H1 (cell line): Measurements from ENCODE around the gene GULP1. TPM values are rescaled to one million over a fixed set of nuclear protein-coding genes. Genes with fewer than 3 reads are reported as not detected.

Source experiments
- CTCF ChIA-PET: fragments of 300-600 bp; sonication (Branson Sonifier 250); formaldehyde crosslinking; loops from one replicate; lab custom pipeline; 2021; ENCODE audit not compliant: partially characterized antibody; lab: Charles Lee
- POLR2A ChIA-PET: fragments of 300-600 bp; sonication (Branson Sonifier 250); formaldehyde crosslinking; loops from one replicate; lab custom pipeline; 2021; ENCODE audit warnings: inconsistent platforms; ENCODE audit not compliant: partially characterized antibody; lab: Charles Lee
- DNase-seq, 2 experiments: peaks; one replicate each; pipeline versions ENCODE4 v3.0.0 to v3.0.0-alpha.2; 2010 to 2022; ENCODE audit warnings: low spot score in 2 of 2, low read depth in 1 of 2, mixed read lengths in 1 of 2
- FAIRE-seq: peaks from 2 replicates; lab custom pipeline; 2011; peaks lifted over from hg19 to GRCh38; lab: Jason Lieb, UNC
- H2AFZ ChIP-seq: 2 replicates; pipeline ENCODE4 v1.8.1; 2012; ENCODE audit warnings: low read length, inconsistent platforms
- H2AK5ac ChIP-seq: 2 replicates; pipeline ENCODE4 v1.6.1; 2013; ENCODE audit warnings: low read depth, low read length
- H2BK120ac ChIP-seq: replicated peaks from 2 replicates; pipeline ENCODE3; 2013; ENCODE audit warnings: low read depth, low read length, inconsistent platforms
- H2BK12ac ChIP-seq: 2 replicates; pipeline ENCODE4 v1.6.1; 2013; ENCODE audit warnings: low read depth, low read length
- H2BK15ac ChIP-seq: 2 replicates; pipeline ENCODE4 v1.6.1; 2013; ENCODE audit warnings: low read length
- H2BK20ac ChIP-seq: 2 replicates; pipeline ENCODE4 v1.6.1; 2013; ENCODE audit warnings: low read length
- H2BK5ac ChIP-seq: 2 replicates; pipeline ENCODE4 v1.6.1; 2013; ENCODE audit warnings: low read depth, low read length
- H3K14ac ChIP-seq: 2 replicates; pipeline ENCODE4 v1.6.1; 2013; ENCODE audit warnings: inconsistent platforms; ENCODE audit not compliant: insufficient read length
- H3K18ac ChIP-seq: 2 replicates; pipeline ENCODE4 v1.6.1; 2013; ENCODE audit warnings: low read length; ENCODE audit errors: extremely low read depth
- H3K23ac ChIP-seq: 2 replicates; pipeline ENCODE4 v1.6.1; 2013; ENCODE audit warnings: inconsistent platforms; ENCODE audit not compliant: insufficient read length
- H3K23me2 ChIP-seq: 2 replicates; pipeline ENCODE4 v1.6.1; 2013; ENCODE audit warnings: low read depth, low read length
- H3K27ac ChIP-seq: 2 replicates; pipeline ENCODE4 v1.6.1; 2011; ENCODE audit warnings: low read depth, low read length, inconsistent platforms
- H3K27me3 ChIP-seq, 4 experiments: replicated peaks in 1 of 4; 1 replicate in 1 of 4; 2 replicates in 3 of 4; pipeline versions ENCODE4 v1.6.1 to v1.8.1; 2011 to 2013; ENCODE audit warnings: low read length in 3 of 4, mild to moderate bottlenecking in 3 of 4, inconsistent platforms in 2 of 4, mixed read lengths in 2 of 4, moderate library complexity in 1 of 4; ENCODE audit not compliant: control insufficient read depth in 3 of 4, insufficient read depth in 3 of 4; ENCODE audit errors: extremely low read depth in 1 of 4
- H3K36me3 ChIP-seq, 4 experiments: 2 replicates each; pipeline versions ENCODE4 v1.6.1 to v1.8.1; 2011 to 2013; ENCODE audit warnings: mild to moderate bottlenecking in 4 of 4, low read length in 3 of 4, moderate library complexity in 2 of 4, control low read depth in 1 of 4, inconsistent platforms in 1 of 4; ENCODE audit not compliant: insufficient read depth in 4 of 4, control insufficient read depth in 2 of 4
- H3K4ac ChIP-seq: replicated peaks from 2 replicates; pipeline ENCODE3; 2013; ENCODE audit warnings: low read length, low read depth, mixed read lengths, inconsistent platforms; ENCODE audit not compliant: insufficient read length
- H3K4me1 ChIP-seq, 4 experiments: replicated peaks in 1 of 4; 1 replicate in 1 of 4; 2 replicates in 3 of 4; pipeline versions ENCODE4 v1.6.1 to v1.8.1; 2011 to 2013; ENCODE audit warnings: low read length in 3 of 4, inconsistent platforms in 2 of 4, mixed read lengths in 1 of 4; ENCODE audit not compliant: insufficient read depth in 4 of 4, control insufficient read depth in 3 of 4
- H3K4me2 ChIP-seq, 2 experiments: 2 replicates each; pipeline versions ENCODE4 v1.6.1 to v1.8.1; 2011 to 2013; ENCODE audit warnings: low read depth in 2 of 2, low read length in 2 of 2, control low read depth in 1 of 2, inconsistent platforms in 1 of 2, mild to moderate bottlenecking in 1 of 2; ENCODE audit not compliant: insufficient read depth in 1 of 2
- H3K4me3 ChIP-seq, 4 experiments: fragments of 200-600, 300-600 bp in 1 of 4; sonication (generic), shearing (Covaris generic), sonication (Bioruptor Twin) in 1 of 4; 2 replicates each; pipeline versions ENCODE4 v1.5.1 to v1.8.1; 2011 to 2016; ENCODE audit warnings: low read length in 4 of 4, low read depth in 3 of 4, control low read depth in 2 of 4, inconsistent platforms in 2 of 4, mild to moderate bottlenecking in 2 of 4, mixed read lengths in 1 of 4, moderate library complexity in 1 of 4; ENCODE audit not compliant: insufficient read depth in 2 of 4; ENCODE audit errors: extremely low read depth in 1 of 4
- H3K56ac ChIP-seq: replicated peaks from 2 replicates; pipeline ENCODE3; 2013; ENCODE audit warnings: low read depth, mild to moderate bottlenecking, mixed read lengths, low read length, inconsistent platforms; ENCODE audit not compliant: insufficient read length
- H3K79me1 ChIP-seq: 2 replicates; pipeline ENCODE4 v1.6.1; 2013; ENCODE audit warnings: low read depth, low read length, control low read depth
- H3K79me2 ChIP-seq, 2 experiments: 2 replicates each; pipeline versions ENCODE4 v1.6.1 to v1.8.1; 2012 to 2013; ENCODE audit warnings: low read length in 2 of 2, mild to moderate bottlenecking in 2 of 2, inconsistent platforms in 1 of 2; ENCODE audit not compliant: insufficient read depth in 2 of 2, control insufficient read depth in 1 of 2
- H3K9ac ChIP-seq, 4 experiments: replicated peaks in 1 of 4; 1 replicate in 1 of 4; 2 replicates in 3 of 4; pipeline versions ENCODE4 v1.6.1 to v1.8.1; 2011 to 2013; ENCODE audit warnings: low read depth in 3 of 4, low read length in 3 of 4, control low read depth in 2 of 4, mild to moderate bottlenecking in 2 of 4, moderate library complexity in 2 of 4, inconsistent platforms in 1 of 4; ENCODE audit errors: extremely low read depth in 1 of 4
- H3K9me3 ChIP-seq, 2 experiments: 2 replicates each; pipeline versions ENCODE4 v1.6.1 to v1.8.1; 2012 to 2013; ENCODE audit warnings: mild to moderate bottlenecking in 2 of 2, moderate library complexity in 2 of 2, control low read depth in 1 of 2, inconsistent platforms in 1 of 2, low read depth in 1 of 2, low read length in 1 of 2, mixed read lengths in 1 of 2; ENCODE audit not compliant: insufficient read depth in 2 of 2
- H4K20me1 ChIP-seq, 2 experiments: replicated peaks in 1 of 2; 2 replicates each; pipeline versions ENCODE3 to v1.8.1; 2011 to 2013; ENCODE audit warnings: inconsistent platforms in 2 of 2, low read length in 2 of 2, mild to moderate bottlenecking in 1 of 2; ENCODE audit not compliant: insufficient read depth in 2 of 2, control insufficient read depth in 1 of 2
- H4K5ac ChIP-seq: 2 replicates; pipeline ENCODE4 v1.6.1; 2013; ENCODE audit warnings: low read length, low read depth, mixed read lengths, inconsistent platforms; ENCODE audit not compliant: insufficient read length
- H4K8ac ChIP-seq: 2 replicates; pipeline ENCODE4 v1.8.0; 2013; ENCODE audit warnings: mild to moderate bottlenecking, moderate library complexity, low read length, inconsistent platforms; ENCODE audit not compliant: insufficient read depth; ENCODE audit errors: extremely low read depth
- H4K91ac ChIP-seq: replicated peaks from 2 replicates; pipeline ENCODE3; 2013; ENCODE audit warnings: low read length, mixed read lengths, inconsistent platforms; ENCODE audit not compliant: insufficient read length
- CEBPB ChIP-seq: IDR thresholded peaks from 2 replicates; pipeline ENCODE4 v1.6.1; 2012; ENCODE audit warnings: low read depth, low read length
- CTBP2 ChIP-seq: IDR thresholded peaks from 2 replicates; pipeline ENCODE4 v1.7.0; 2011; ENCODE audit warnings: borderline replicate concordance, mild to moderate bottlenecking, moderate library complexity, mixed read lengths, low read length; ENCODE audit not compliant: insufficient read depth, insufficient read length
- FOSL1 ChIP-seq: IDR thresholded peaks from 2 replicates; pipeline ENCODE4 v1.6.1; 2011; ENCODE audit warnings: mild to moderate bottlenecking, low read depth, low read length, moderate library complexity; ENCODE audit not compliant: insufficient read depth
- GABPA ChIP-seq: IDR thresholded peaks from 2 replicates; pipeline ENCODE4 v1.6.1; 2011; ENCODE audit warnings: mild to moderate bottlenecking, low read length, moderate library complexity, borderline replicate concordance; ENCODE audit not compliant: insufficient read depth
- JUN ChIP-seq: IDR thresholded peaks from 2 replicates; pipeline ENCODE4 v1.6.1; 2011; ENCODE audit warnings: low read depth, mild to moderate bottlenecking, improper control_type of control experiment, low read length
- KDM4A ChIP-seq: IDR thresholded peaks from one replicate; pipeline ENCODE4 v1.7.1; 2012; ENCODE audit warnings: low read depth, mild to moderate bottlenecking, moderate library complexity, low read length, inconsistent platforms; ENCODE audit not compliant: severe bottlenecking
- RAD21 ChIP-seq, 2 experiments: IDR thresholded peaks in 1 of 2; conservative IDR thresholded peaks in 1 of 2; 2 replicates each; pipeline ENCODE4 v1.6.1; 2011; ENCODE audit warnings: low read depth in 2 of 2, low read length in 2 of 2, improper control_type of control experiment in 1 of 2, inconsistent platforms in 1 of 2, mild to moderate bottlenecking in 1 of 2, moderate library complexity in 1 of 2
- RBBP5 ChIP-seq: IDR thresholded peaks from 2 replicates; pipeline ENCODE4 v1.7.1; 2012; ENCODE audit warnings: low read depth, mild to moderate bottlenecking, inconsistent platforms, low read length, moderate library complexity, borderline replicate concordance
- SAP30 ChIP-seq: fragments of 300-600 bp; sonication (generic); IDR thresholded peaks from 2 replicates; pipeline ENCODE4 v1.7.1; 2012; ENCODE audit warnings: low read length, moderate library complexity, mild to moderate bottlenecking, inconsistent platforms; ENCODE audit not compliant: insufficient read depth, insufficient replicate concordance
- WGBS, 2 experiments: shearing (Covaris generic) in 1 of 2; methylation state at CpG; one replicate each; pipeline versions ENCODE4 v1.1.6 to v1.1.7; 2013 to 2015; ENCODE audit warnings: low lambda C conversion rate in 2 of 2, mixed read lengths in 2 of 2, inconsistent platforms in 1 of 2, low coverage in 1 of 2, missing lambda C conversion rate in 1 of 2; ENCODE audit not compliant: insufficient replicate concordance in 2 of 2, insufficient coverage in 1 of 2, insufficient read length in 1 of 2; ENCODE audit errors: extremely low coverage in 1 of 2, missing lambda C conversion rate in 1 of 2; 5-methylcytosine and 5-hydroxymethylcytosine counted together
- polyA plus RNA-seq, 7 experiments: library from polyadenylated mRNA; depleted of rRNA in 3 of 7; stranded (reverse) in 5 of 7; unstranded in 2 of 7; fragments of >200 nt in 5 of 7; fragments of 200-250 nt in 2 of 7; gene quantifications; 1 replicate in 5 of 7; 2 replicates in 1 of 7; 4 replicates in 1 of 7; pipeline versions ENCODE4 v1.2.1 to v1.2.3, GENCODE V29; 2011 to 2013; ENCODE audit warnings: missing spikeins in 2 of 7, mixed read lengths in 2 of 7
- total RNA-seq: library from RNA; stranded (reverse); fragmentation: NEBNext Ultra II Directional; extraction: Animal tissue kit (Norgen Biotek cat#: 25700); gene quantifications from 2 replicates; pipeline ENCODE4 v1.2.1, GENCODE V29; 2021
- TF ChIP-seq, protein P1 (sequence below): IDR thresholded peaks from 2 replicates; pipeline ENCODE4 v1.6.1; 2012; ENCODE audit warnings: inconsistent platforms
- TF ChIP-seq, protein P2 (sequence below): IDR thresholded peaks from 2 replicates; pipeline ENCODE4 v1.6.1; 2011; ENCODE audit warnings: low read length, improper control_type of control experiment

Gene GULP1
- total and polyA plus RNA-seq, 2 of the 8 experiments (the other 6 are each of a cell fraction or from before 2014, with no cell fraction given), result 69.7 to 139 TPM

DNA sequence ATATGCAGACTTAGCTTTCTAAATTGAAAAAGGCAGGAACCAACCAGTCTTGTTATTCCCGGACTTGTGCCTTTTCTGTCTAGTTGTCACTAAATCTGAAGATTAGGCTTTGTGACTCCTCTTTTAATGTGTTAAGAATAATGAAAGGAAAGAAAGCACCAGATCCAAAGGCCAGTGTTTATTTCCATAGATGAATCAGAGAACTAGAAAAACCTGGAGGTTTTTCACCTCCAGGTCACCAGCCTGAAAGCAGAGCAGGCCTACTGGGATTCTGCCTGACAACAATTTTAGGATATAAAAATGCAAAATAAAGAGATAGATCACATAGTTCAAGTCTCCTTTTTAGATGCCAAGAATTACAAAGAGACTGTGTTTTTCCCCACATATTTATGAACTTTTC is 160.4 kb downstream of the GULP1 start:
- FAIRE-seq, result no peak
- no peak overlapping the region for H3K4me2 ChIP-seq
- POLR2A ChIA-PET, result no interaction called here
- no peak for TF ChIP-seq RAD21 (IDR thresholded peaks at IDR 0.05 in 1 of 2, conservative IDR thresholded peaks at IDR 0.05 in 1 of 2; ENCODE audit: low read depth in 2 of 2, low read length in 2 of 2)
- no peak for TF ChIP-seq FOSL1
- no peak for TF ChIP-seq KDM4A
- no peak for TF ChIP-seq GABPA
- no peak for TF ChIP-seq CTBP2
- no peak for TF ChIP-seq JUN
- no peak for TF ChIP-seq CEBPB
- TF ChIP-seq, protein P1, sequence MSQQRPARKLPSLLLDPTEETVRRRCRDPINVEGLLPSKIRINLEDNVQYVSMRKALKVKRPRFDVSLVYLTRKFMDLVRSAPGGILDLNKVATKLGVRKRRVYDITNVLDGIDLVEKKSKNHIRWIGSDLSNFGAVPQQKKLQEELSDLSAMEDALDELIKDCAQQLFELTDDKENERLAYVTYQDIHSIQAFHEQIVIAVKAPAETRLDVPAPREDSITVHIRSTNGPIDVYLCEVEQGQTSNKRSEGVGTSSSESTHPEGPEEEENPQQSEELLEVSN, result no peak
- no peak for TF ChIP-seq RBBP5
- TF ChIP-seq, protein P2, sequence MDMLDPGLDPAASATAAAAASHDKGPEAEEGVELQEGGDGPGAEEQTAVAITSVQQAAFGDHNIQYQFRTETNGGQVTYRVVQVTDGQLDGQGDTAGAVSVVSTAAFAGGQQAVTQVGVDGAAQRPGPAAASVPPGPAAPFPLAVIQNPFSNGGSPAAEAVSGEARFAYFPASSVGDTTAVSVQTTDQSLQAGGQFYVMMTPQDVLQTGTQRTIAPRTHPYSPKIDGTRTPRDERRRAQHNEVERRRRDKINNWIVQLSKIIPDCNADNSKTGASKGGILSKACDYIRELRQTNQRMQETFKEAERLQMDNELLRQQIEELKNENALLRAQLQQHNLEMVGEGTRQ, result no peak
- TF ChIP-seq SAP30, result no peak

More for the DNA sequence above, 160.4 kb downstream of the GULP1 start:
- Histone ChIP-seq H3K23ac (no peak overlapping the region), H3K56ac (no peak overlapping the region), H2BK15ac (no peak overlapping the region), H3K23me2 (no peaks in the 10 kb centered on the region), H3K27me3 (peaks cover 0 to 1% (median 0%) of the 10 kb centered on the region in 4 experiments; a peak in 1 of 7 replicates), H4K20me1 (no peaks in the 10 kb centered on the region), H3K9ac (no peak overlapping the region), H2BK20ac (no peak overlapping the region), H2AFZ (no peak overlapping the region), H3K36me3 (peaks cover 0 to 24% (median 2%) of the 10 kb centered on the region in 4 experiments; a peak in 3 of 8 replicates), H2BK120ac (no peak overlapping the region), H3K4me1 (peaks cover 0 to 18% (median 7%) of the 10 kb centered on the region in 4 experiments; a peak in 4 of 7 replicates), H2BK5ac (no peak overlapping the region), H4K8ac (no peak overlapping the region), H3K79me1 (no peaks in the 10 kb centered on the region), H3K27ac (no peak overlapping the region), H2AK5ac (no peak overlapping the region), H3K4ac (no peak overlapping the region), H2BK12ac (no peak overlapping the region), H4K91ac (no peak overlapping the region), H3K79me2 (peaks cover 0 to 72% of the 10 kb centered on the region in 2 experiments; a peak in 2 of 4 replicates), H3K18ac (no peak overlapping the region), H4K5ac (no peak overlapping the region), H3K9me3 (no peaks in the 10 kb centered on the region; a peak in 1 of 4 replicates), H3K4me3 (no peak overlapping the region), H3K14ac (no peak overlapping the region)
- CTCF ChIA-PET, result no interaction called here
- 96% methylated on average over 1 of the region's 1 CpG; no CpG with 5 or more reads in 1 of the 2 experiments for WGBS, 2 experiments
- DNase-seq, result no peak
